Astrocyte of the cerebellum (primary cell): Measurements from ENCODE around the gene FBXL4.

Source experiments
- DNase-seq: peaks from one replicate; pipeline ENCODE4 v3.0.0-alpha.2; 2011; ENCODE audit warnings: low read depth
- H3K4me3 ChIP-seq: 2 replicates; pipeline ENCODE4 v1.5.1; 2011; ENCODE audit warnings: mild to moderate bottlenecking, low read depth, low read length, moderate library complexity
- in situ Hi-C: cut with HindIII; loops from 2 replicates; pipeline ENCODE4 v1.10.0; 2017; ENCODE audit warnings: low sequenced_read_pairs
- TF ChIP-seq, protein P1 (sequence below): IDR thresholded peaks from 2 replicates; pipeline ENCODE4 v1.5.1; 2012; ENCODE audit warnings: low read length, low read depth, moderate library complexity, mild to moderate bottlenecking; ENCODE audit errors: missing control alignments

The FBXL4 gene

DNA sequence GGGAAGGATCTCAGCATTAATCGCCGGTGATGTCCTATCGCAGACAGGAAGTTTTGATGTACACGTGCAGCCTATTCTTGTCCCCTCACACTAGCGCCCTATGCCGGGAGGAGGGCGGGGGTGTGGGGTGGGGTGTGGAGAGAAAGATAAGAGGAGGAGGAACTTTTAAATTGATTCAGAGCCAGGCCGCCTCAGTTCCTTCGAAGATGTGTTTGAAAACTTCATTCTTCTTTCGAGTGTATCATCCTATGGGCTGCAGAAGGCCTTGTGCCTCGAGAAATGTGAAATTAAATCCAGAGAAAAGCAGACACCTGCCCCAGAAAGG lies 115.8 kb downstream of the FBXL4 start:
- peak overlapping the region; percentile 59 for H3K4me3 ChIP-seq
- in situ Hi-C loops: no loop called here
- TF ChIP-seq, protein P1, sequence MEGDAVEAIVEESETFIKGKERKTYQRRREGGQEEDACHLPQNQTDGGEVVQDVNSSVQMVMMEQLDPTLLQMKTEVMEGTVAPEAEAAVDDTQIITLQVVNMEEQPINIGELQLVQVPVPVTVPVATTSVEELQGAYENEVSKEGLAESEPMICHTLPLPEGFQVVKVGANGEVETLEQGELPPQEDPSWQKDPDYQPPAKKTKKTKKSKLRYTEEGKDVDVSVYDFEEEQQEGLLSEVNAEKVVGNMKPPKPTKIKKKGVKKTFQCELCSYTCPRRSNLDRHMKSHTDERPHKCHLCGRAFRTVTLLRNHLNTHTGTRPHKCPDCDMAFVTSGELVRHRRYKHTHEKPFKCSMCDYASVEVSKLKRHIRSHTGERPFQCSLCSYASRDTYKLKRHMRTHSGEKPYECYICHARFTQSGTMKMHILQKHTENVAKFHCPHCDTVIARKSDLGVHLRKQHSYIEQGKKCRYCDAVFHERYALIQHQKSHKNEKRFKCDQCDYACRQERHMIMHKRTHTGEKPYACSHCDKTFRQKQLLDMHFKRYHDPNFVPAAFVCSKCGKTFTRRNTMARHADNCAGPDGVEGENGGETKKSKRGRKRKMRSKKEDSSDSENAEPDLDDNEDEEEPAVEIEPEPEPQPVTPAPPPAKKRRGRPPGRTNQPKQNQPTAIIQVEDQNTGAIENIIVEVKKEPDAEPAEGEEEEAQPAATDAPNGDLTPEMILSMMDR: no peak
- no peak for DNase-seq

- in situ Hi-C loops: no loop called here
- H3K4me3 ChIP-seq: peak overlapping the region; percentile 22
- TF ChIP-seq, protein P1: no peak
- DNase-seq: no peak
Observed at GRCh38 chr6:98831057-98831958, 116.4 kb downstream of the FBXL4 start.

DNA sequence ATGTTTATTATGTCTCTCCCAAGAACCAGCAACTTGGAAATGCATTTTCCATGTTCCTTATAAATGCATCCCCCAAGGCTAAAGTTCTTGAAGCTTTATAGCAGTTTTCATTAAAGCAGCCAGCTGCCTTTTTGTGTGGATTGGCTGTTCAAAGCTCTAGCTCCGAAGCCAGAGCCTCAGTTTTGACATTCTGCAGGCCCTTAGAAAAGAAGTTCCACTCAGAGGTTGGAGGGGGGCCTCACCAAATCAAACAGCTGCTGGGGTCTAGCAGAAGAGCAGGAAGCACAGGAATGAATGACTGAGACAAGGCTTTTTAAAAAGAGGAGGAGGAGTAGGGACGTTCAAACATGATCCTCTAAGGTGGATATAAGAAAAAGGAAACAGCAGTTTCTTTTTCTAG lies 117.6 kb downstream of the FBXL4 start:
- no peak for DNase-seq
- TF ChIP-seq, protein P1: no peak
- in situ Hi-C loops: no loop called here
- H3K4me3 ChIP-seq: no peak overlapping the region

DNA sequence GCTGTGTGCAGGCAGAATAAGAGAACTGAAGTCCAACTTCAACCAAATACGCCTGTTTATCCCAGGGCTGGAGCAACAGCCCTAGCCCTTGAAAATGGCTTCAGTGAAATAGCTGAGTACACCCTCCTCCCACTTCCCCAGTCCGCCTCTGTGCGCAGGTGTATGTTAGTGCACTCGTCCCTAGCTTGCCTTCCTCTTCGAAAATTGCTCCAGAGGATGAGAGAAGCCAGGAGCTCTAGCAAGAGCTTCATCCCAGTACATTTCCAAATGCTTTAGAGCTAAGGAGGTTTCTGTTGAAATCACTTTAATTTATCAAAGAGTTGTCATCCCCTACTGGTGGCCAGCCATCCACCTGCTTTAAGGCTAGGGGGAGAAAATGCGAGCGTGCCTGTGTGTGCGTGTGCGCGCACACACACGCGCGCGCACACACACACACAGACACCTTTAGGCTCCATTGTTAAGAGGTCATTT lies 118.8 kb downstream of the FBXL4 start:
- DNase-seq: no peak
- in situ Hi-C loops: no loop called here
- TF ChIP-seq, protein P1: no peak
- no peak overlapping the region for H3K4me3 ChIP-seq

DNA sequence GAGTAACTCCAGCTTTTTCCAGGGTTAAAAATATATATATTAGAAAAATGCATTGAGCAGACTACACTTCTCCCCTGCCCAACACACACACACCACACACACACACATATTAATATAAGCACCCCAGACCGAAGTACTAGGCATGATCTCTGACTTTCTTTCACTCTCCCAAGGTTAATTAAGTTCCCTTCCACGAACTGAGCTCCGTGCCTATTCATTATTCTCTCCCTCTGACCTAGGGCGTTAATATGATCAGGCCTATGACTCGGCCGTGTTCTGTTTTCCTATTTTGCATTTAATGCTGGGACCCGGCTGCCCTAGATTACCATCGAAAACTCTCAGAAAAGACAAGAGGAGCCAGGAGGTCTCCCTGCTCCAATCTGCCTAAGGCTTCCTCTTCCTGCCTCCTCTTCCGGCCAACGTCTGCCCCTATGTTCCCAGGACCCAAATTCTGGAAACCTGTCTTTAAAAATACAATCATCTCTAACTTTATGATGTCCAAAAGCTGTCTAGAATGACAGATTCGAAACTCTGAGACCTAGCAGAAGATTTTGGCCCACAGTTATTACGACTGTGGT lies 119.4 kb downstream of the FBXL4 start:
- no peak overlapping the region for H3K4me3 ChIP-seq
- DNase-seq: no peak
- TF ChIP-seq, protein P1: no peak
- in situ Hi-C loops: no loop called here

- in situ Hi-C loops: no loop called here
- peak overlapping the region; percentile 12 for H3K4me3 ChIP-seq
- TF ChIP-seq, protein P1: no peak
- no peak for DNase-seq
Observed at GRCh38 chr6:98827295-98828159, 120.2 kb downstream of the FBXL4 start.
